Measurements from ENCODE around the gene SCGB1C1. TPM values are rescaled to one million over a fixed set of nuclear protein-coding genes. Genes with fewer than 3 reads are reported as not detected.
"Not testable (repeated sequence)": the region's sequence is repeated elsewhere in the genome, so short reads cannot be mapped to it uniquely, and the experiment has no call there.

SCGB1C1 gene
- not detected for total RNA-seq

DNA sequence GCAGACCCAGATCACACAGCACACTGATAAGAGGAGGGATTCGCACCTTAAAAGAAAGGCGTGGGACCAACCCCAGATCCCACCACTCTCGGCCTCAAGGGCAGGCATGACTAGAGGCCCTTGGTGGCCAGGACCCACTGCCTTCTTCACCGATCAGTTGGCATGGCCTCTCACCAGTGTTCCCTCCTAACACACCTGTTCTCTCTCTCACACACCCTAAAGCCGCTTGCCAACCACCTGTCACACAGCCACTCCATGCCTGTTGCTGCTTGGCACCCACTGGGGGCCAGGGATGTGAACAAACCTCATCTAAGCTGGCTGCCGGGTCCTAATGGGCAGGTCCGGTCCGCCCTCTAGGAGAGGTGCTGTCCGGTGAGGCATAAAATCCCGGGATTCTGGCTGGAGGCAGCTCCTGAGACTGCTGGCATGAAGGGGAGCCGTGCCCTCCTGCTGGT is at the start of gene SCGB1C1:
Gene SCGB1C1 (plus strand): TSS at position 405 of the 455 bp plus-strand sequence. CDS start 22 bp downstream, at position 427.
- DNase-seq (ENCODE audit: low spot score in 2 of 2); FAIRE-seq: not testable (repeated sequence)

- not testable (repeated sequence) for FAIRE-seq; DNase-seq (ENCODE audit: low spot score in 2 of 2)
Measured at GRCh38 chr11:180242-180641, 12.6 kb upstream of the SCGB1C1 start.

DNA sequence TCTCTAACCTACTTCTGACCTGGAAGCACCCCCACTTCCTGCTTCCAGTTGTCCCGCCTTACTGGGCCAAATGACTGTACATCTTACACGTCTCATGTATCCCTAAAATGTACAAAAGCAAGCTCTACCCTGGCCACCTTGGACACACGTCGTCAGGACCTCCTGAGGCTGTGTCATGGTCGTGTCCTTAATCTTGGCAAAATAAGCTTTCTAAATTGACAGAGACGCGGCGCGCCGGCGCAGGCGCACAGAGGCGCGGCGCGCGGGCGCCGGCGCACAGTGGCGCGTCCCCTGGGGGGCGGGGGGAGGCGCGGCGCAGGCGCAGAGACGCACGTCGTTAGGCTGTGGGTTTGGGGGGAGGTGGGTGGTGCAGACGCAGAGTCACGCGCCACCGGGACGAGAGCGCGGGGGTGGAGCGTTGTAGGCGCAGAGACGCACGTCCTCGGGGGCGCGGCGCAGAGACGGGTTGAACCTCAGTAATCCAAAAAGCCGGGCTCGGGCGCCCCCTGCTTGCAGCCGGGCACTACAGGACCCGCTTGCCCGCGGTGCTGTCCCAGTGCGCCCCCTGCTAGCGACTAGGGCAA is 3.6 kb upstream of the SCGB1C1 start:
- not testable (repeated sequence) for FAIRE-seq; DNase-seq (ENCODE audit: low spot score in 2 of 2)

GRCh38 chr11:189843-190311 is 3.0 kb upstream of the SCGB1C1 start:
- DNase-seq (ENCODE audit: low spot score in 2 of 2); FAIRE-seq: not testable (repeated sequence)

- DNase-seq (ENCODE audit: low spot score in 2 of 2); FAIRE-seq: not testable (repeated sequence)
Measured at GRCh38 chr11:190546-190945, 2.3 kb upstream of the SCGB1C1 start.

DNA sequence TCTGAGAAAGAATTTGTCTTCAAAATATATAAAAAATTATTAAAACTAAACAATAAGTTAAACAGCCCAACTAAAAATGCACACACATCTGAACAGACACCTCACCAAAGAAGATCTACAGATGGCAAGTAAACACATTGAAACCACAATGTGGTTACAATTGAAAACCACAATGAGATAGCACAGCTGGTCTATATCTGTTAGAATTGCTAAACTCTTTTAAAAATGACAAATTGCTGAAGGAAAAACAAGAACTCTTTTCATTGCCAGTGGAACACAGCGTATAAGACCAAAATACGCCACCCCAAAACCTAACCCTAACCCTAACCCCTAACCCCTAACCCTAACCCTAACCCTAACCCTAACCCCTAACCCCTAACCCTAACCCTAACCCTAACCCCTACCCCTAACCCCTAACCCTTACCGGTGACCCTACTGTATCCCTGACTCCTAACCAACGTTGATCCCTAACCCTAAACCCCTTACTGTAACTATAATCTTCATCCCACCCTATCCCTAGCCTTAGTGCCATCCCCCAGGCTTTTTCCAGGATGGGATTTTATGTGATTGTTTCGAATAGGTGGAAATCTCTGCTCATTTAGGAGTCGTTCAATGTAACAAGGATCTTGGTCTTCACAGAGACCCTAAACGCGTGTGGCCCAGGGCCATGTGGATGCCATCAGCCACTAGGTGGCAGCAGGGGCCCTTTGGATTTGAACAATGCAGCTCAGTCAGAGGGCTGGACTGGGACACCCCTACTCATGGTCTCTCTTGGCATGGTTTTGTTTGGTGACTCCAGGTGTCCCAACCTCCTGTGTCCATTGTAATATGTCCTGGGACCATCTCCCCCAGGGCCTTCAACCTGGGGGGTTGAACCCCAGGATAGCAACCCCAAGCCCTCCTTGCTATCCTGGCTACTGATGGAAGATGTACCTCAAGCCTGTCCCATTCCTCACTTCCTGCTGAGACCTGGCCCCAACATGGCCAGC is 1.1 kb upstream of the SCGB1C1 start:
- FAIRE-seq, result peak; percentile 81
- not testable (repeated sequence) for DNase-seq (ENCODE audit: low spot score in 2 of 2)

DNA sequence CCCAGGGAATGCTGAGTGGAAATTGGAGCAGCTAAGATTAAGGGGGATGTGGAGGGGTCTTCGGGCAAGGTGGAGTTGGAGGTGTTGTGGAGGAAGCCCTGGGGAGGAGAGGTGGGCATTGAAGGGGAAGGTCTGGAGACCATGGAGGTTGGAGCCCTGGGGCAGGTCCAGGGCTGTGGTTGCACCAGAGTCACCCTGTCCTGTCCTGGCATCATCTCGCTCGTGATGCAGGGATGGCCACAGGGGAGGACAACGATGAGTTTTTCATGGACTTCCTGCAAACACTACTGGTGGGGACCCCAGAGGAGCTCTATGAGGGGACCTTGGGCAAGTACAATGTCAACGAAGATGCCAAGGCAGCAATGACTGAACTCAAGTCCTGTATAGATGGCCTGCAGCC is 603 bp downstream of the SCGB1C1 start:
- FAIRE-seq; DNase-seq (ENCODE audit: low spot score in 2 of 2): not testable (repeated sequence)

DNA sequence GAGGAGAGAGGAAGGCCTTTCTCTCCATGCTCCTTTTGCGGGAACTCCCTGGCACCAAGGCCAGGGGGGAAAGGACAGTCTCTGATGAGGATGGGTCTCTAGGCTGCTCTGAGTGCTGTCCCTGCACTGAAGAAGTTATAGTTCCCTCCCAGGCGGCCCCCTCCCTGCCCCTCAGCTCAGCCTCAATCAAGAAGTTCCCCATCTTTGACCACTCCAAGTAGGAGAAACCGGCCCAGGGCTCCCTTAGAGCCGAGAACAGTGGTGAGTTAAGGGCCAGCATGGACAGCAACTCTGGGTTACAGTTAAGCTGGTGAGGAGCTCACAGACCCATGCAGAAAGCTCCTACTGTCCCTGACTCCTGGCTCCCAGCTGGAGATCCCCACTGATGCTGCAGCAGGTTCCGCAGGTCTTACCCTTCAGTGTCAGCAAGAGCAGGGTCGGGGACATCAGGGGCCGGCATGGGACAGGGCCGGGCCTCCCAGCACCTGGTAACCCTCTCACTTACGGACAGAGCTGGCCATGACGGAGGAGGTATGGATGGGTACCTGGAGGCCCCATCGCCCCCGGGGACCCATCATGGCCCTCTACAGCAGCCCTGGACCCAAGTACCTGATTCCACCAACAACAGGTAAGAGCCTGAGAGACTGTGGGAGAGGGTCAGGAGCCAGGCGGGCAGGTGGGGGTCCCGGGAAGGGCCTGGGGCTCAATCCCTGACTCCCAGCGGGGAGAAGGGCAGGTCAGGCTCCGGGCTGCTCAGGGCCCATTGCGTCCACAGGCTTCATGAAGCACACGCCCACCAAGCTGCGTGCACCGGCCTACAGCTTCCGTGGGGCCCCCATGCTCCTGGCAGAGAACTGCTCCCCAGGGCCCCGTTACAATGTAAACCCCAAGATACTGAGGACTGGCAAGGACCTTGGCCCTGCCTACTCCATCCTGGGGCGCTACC is 4.2 kb downstream of the SCGB1C1 start:
- no peak for DNase-seq (ENCODE audit: low spot score in 2 of 2)

GRCh38 chr11:197741-198235 is 4.9 kb downstream of the SCGB1C1 start:
- FAIRE-seq, result no peak

More for the DNA sequence above, 4.2 kb downstream of the SCGB1C1 start:
- FAIRE-seq, result no peak

GRCh38 chr11:198236-198806 is 5.4 kb downstream of the SCGB1C1 start:
- FAIRE-seq (no peak), DNase-seq (ENCODE audit: low spot score in 2 of 2) (no peak)

More at GRCh38 chr11:197741-198235, 4.9 kb downstream of the SCGB1C1 start:
- DNase-seq (ENCODE audit: low spot score in 2 of 2), result no peak

DNA sequence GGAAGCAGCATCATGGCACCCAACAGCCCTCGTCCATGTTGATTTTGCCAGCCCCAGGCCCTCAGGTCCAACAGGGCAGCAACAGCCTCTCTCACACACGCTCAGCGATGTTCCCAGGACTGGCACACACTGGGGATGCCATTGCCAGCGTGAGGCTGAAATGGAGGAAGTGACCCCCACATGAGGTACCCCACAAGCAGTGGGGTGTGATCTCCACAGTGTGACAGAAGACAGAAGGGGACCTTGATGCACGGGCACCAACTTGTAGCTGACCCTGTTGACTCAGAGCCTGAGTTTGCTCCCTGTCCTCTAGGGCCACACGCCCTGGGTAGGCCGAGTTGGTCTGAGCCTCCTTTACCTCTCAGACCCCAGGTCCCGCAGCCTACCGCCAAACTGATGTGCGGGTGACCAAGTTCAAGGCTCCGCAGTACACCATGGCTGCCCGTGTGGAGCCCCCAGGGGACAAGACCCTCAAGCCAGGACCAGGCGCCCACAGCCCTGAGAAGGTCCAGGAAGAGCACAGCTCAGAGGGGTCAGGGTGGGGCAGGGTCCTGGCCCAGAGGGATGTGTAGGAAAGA is 6.2 kb downstream of the SCGB1C1 start:
- DNase-seq (ENCODE audit: low spot score in 2 of 2), result no peak
- FAIRE-seq, result no peak

GRCh38 chr11:199782-200181 is 6.9 kb downstream of the SCGB1C1 start:
- DNase-seq (ENCODE audit: low spot score in 2 of 2) (no peak), FAIRE-seq (no peak)

DNA sequence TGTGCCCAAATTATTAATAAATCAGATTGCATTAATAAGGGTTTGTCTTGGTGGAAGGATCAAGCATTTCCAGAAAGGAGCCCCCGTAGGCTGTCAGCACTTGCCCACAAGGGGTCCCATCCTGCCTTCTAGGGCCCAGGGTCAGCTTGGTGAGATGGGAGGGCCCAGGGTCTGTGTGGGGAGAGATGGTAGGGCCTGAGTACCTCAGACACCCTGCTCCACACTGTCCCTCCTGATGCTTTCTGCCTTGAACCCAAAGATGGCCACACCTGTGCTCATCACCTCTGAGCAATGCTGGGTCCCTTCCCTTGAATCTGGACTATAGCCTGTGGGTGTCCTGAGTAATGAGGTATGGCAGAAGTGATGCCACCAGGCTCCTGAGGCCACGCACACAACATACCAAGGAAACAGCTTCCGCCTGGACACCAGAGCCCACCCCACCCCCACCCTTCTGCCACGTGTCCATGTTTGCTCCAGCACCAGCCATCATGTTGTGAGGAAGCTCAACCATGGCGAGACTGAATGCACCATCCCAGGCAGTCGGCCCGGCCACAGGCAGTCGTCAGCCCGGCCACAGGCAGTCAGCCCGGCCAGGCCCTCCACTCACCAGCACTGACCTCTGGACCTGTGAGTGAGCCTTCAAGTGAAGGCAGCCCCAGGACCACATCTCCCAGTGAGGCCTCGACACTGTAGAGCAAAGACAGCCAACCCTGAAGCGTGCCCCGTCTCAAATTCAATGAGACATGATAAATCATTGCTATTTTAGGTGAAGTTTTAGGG is 7.5 kb downstream of the SCGB1C1 start:
- DNase-seq (ENCODE audit: low spot score in 2 of 2), result no peak
- FAIRE-seq, result no peak

GRCh38 chr11:201966-202365 is 9.1 kb downstream of the SCGB1C1 start:
- FAIRE-seq (no peak), DNase-seq (ENCODE audit: low spot score in 2 of 2) (no peak)

DNA sequence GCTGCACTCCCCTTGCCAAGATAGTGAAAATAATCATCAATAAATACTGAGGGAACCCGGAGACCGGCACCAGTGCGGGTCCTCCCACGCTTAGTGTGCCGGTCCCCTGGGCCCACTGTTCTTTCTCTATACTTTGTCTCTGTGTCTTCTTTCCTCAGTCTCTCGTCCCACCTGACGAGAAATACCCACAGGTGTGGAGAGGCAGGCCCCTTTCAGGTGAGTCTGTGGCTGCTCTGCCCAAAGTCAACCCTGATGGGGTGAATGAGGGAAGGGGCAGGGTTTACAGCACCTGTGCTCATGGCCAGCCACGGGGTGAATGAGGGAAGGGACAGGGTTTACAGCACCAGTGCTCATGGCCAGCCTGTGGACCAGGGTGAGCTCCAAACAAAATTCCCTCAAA is 9.6 kb downstream of the SCGB1C1 start:
- DNase-seq (ENCODE audit: low spot score in 2 of 2) (no peak), FAIRE-seq (no peak)

DNA sequence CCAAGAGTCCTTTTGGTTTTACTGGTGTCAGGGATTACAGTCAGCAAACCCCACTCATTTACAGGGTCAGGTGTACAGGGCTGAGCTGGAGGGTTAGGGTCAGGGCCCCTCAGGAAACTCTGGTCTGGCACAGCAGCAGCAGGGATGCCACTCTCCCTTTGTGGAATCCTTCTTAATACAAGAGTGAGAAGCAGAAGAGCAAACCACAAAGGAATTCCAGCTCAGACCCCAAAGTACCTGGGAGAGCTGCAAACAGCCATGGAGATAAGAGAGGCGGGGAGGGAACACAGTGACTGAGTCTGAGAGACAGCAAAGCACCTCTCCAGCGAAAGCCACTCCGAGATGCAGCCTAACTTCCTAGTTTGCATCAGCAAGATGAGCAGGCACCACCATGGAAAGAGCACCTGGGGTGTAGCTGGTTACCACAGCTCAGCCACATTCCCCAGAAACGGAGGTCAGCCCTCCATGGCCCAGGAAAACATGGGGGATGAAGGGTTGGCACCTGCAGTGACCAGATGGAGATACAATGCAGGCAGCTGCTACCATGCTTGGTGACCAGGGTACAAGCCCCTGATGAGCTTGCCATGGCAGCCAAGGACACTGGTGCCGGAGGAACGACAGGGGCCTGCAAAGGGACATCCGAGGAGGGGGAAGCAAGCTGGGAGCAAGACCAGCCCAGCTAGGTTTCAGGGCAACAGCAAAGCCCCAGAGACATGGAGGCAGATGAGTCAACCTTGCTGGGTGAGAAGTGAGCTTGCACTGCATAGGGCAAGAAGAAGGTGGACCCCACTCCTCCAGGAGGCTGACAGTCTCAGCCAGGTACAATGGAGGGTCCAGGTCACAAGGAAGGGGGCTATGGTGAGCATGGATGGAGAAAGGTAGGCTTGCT is 10.4 kb downstream of the SCGB1C1 start:
- no peak for DNase-seq (ENCODE audit: low spot score in 2 of 2)
- no peak for FAIRE-seq

DNA sequence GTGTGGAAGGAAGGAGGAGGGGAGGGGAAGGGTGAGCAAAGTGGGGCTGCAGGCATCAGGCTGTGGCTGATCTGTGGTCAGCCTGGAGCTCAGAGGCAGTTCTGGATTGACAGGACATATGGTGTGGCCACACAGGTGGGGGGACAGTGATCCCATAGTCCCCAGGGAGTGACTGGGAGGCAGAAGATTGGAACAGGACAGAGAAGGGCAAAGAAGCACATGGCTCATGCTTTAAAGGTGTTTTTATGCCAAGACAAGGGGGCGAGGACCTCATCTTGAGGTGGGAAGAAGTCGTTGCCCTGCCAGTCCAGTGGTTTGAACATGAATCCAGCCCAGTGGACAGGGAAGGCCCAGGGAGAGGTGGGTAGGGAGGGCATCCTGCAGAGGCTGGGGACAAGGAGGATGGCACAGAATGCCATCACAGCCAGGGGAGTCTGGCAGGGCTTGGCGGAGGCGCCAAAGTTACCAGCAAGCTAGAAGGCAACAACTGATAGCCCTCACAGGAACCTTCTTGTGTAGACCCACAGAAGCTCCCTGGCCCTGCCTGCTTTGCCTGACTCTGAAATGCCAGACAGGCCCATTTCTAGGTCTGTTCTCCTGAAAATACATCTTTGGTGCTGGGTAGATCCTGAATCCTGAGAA is 11.2 kb downstream of the SCGB1C1 start:
- FAIRE-seq (no peak), DNase-seq (ENCODE audit: low spot score in 2 of 2) (no peak)
